Epithelial cell of esophagus (primary cell): ENCODE results near the gene HSD17B12.
"Not testable (repeated sequence)": the region's sequence is repeated elsewhere in the genome, so short reads cannot be mapped to it uniquely, and the experiment has no call there.

Experiments used
- DNase-seq: peaks from one replicate; pipeline ENCODE4 v3.0.0; 2010; ENCODE audit warnings: low read depth
- H3K4me3 ChIP-seq: 2 replicates; pipeline ENCODE4 v1.5.1; 2011; ENCODE audit warnings: mild to moderate bottlenecking, low read length, control low read depth
- TF ChIP-seq, protein P1 (sequence below): IDR thresholded peaks from 2 replicates; pipeline ENCODE4 v1.5.1; 2011; ENCODE audit warnings: low read depth, mild to moderate bottlenecking, low read length, control low read depth, inconsistent platforms; ENCODE audit not compliant: insufficient read depth; ENCODE audit errors: missing control alignments

Gene HSD17B12

DNA sequence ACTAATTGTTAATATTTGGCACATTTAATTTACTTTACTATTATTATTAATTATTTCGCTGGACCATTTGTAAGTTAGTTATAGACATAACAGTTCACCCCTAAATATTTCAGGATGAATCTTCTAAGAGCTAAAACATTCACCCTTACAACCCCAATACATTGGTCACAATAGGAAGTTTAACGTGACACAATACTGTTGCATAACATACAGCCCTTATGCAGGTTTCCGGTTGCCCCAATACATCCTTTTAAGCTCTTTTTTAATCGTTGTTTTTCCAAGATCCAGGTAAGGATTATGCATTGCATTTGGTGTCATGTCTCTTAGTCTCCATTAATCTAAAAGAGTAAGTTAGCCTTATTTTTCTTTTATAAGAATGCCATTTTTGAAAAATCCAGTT is 71.2 kb downstream of the HSD17B12 start:
- TF ChIP-seq, protein P1, sequence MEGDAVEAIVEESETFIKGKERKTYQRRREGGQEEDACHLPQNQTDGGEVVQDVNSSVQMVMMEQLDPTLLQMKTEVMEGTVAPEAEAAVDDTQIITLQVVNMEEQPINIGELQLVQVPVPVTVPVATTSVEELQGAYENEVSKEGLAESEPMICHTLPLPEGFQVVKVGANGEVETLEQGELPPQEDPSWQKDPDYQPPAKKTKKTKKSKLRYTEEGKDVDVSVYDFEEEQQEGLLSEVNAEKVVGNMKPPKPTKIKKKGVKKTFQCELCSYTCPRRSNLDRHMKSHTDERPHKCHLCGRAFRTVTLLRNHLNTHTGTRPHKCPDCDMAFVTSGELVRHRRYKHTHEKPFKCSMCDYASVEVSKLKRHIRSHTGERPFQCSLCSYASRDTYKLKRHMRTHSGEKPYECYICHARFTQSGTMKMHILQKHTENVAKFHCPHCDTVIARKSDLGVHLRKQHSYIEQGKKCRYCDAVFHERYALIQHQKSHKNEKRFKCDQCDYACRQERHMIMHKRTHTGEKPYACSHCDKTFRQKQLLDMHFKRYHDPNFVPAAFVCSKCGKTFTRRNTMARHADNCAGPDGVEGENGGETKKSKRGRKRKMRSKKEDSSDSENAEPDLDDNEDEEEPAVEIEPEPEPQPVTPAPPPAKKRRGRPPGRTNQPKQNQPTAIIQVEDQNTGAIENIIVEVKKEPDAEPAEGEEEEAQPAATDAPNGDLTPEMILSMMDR, result no peak
- no peak for DNase-seq

DNA sequence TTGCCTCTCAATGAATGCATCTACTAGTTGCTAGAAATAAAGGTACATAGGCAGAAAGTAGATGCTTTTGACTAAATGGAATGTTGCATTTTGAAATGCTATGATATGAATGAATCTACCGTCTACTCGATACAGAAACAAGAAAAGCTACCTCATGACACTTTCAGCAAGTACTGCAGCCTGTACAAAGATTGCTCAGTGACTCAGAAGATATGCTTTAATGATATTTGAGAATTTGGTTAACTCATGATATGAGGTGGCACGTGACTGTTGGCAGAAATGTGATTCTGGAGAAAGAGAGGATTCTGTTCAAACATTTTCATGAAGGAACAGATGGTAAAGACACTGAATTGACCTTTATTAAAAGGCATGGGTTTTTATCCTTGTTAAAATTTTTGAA is 76.0 kb downstream of the HSD17B12 start:
- DNase-seq, result peak; percentile 31
- TF ChIP-seq, protein P1, result no peak
- H3K4me3 ChIP-seq, result no peak overlapping the region

More for the DNA sequence above, 71.2 kb downstream of the HSD17B12 start:
- H3K4me3 ChIP-seq, result no peak overlapping the region

- no peak for DNase-seq
- TF ChIP-seq, protein P1, result no peak
Measured at GRCh38 chr11:43758927-43759326, 78.4 kb downstream of the HSD17B12 start.

GRCh38 chr11:43760902-43761301 is 80.4 kb downstream of the HSD17B12 start:
- TF ChIP-seq, protein P1, result no peak
- H3K4me3 ChIP-seq, result no peak overlapping the region
- no peak for DNase-seq

More at GRCh38 chr11:43758927-43759326, 78.4 kb downstream of the HSD17B12 start:
- H3K4me3 ChIP-seq, result no peak overlapping the region

- DNase-seq, result no peak
- TF ChIP-seq, protein P1, result no peak
- H3K4me3 ChIP-seq, result no peak overlapping the region
Measured at GRCh38 chr11:43765194-43765593, 84.7 kb downstream of the HSD17B12 start.

- H3K4me3 ChIP-seq, DNase-seq: not testable (repeated sequence)
Measured at GRCh38 chr11:43768654-43769053, 88.1 kb downstream of the HSD17B12 start.

GRCh38 chr11:43770173-43770572 is 89.6 kb downstream of the HSD17B12 start:
- DNase-seq, result no peak
- H3K4me3 ChIP-seq, result no peak overlapping the region
- TF ChIP-seq, protein P1, result no peak
